C4-2B (cell line): Measurements from ENCODE around the gene TRAF3.

Experiments
- CTCF ChIP-seq: fragments of 450-650 bp; conservative IDR thresholded peaks from 2 replicates; pipeline ENCODE4 v1.5.1; 2017; ENCODE audit warnings: mild to moderate bottlenecking
- ZFX ChIP-seq: fragments of 450-650 bp; IDR thresholded peaks from 2 replicates; pipeline ENCODE4 v1.6.1; 2017

DNA sequence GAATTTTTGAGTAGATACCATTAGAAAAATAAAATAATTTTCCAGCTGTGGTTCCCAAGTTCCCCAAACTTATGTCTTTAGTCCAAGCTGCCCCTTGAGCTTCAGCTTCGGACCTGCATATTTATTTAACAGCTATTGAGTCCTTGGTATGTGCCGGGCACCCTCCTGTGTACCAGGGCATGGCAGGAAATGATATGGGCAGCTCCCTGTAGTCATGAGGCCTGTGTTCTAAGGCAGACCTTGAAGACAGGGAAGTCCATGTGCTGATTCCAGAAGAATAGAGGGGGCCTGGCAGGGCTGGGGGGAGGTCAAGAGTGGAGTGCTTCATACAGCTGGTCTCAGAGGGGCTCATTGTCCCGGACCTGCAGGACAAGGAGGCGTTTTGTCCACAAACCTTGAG, 29.2 kb downstream of the TRAF3 start:
- TF ChIP-seq CTCF, result no peak
- no peak for TF ChIP-seq ZFX
